Forelimb muscle (tissue), 1 donor: Measurements from ENCODE around the gene NPEPPS. TPM values are rescaled to one million over a fixed set of nuclear protein-coding genes. Genes with fewer than 3 reads are reported as not detected.
"Not testable (repeated sequence)": the region's sequence is repeated elsewhere in the genome, so short reads cannot be mapped to it uniquely, and the experiment has no call there.

Source experiments
- DNase-seq: peaks from one replicate; pipeline ENCODE4 v3.0.0-alpha.2; 2013; ENCODE audit warnings: low read depth
- polyA plus RNA-seq: library from polyadenylated mRNA; unstranded; fragments of 120-200 nt; gene quantifications from one replicate; pipeline ENCODE4 v1.2.1, GENCODE V29; 2013; ENCODE audit not compliant: insufficient read length

Gene NPEPPS, protein sequence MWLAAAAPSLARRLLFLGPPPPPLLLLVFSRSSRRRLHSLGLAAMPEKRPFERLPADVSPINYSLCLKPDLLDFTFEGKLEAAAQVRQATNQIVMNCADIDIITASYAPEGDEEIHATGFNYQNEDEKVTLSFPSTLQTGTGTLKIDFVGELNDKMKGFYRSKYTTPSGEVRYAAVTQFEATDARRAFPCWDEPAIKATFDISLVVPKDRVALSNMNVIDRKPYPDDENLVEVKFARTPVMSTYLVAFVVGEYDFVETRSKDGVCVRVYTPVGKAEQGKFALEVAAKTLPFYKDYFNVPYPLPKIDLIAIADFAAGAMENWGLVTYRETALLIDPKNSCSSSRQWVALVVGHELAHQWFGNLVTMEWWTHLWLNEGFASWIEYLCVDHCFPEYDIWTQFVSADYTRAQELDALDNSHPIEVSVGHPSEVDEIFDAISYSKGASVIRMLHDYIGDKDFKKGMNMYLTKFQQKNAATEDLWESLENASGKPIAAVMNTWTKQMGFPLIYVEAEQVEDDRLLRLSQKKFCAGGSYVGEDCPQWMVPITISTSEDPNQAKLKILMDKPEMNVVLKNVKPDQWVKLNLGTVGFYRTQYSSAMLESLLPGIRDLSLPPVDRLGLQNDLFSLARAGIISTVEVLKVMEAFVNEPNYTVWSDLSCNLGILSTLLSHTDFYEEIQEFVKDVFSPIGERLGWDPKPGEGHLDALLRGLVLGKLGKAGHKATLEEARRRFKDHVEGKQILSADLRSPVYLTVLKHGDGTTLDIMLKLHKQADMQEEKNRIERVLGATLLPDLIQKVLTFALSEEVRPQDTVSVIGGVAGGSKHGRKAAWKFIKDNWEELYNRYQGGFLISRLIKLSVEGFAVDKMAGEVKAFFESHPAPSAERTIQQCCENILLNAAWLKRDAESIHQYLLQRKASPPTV
- 140 TPM for polyA plus RNA-seq

DNA sequence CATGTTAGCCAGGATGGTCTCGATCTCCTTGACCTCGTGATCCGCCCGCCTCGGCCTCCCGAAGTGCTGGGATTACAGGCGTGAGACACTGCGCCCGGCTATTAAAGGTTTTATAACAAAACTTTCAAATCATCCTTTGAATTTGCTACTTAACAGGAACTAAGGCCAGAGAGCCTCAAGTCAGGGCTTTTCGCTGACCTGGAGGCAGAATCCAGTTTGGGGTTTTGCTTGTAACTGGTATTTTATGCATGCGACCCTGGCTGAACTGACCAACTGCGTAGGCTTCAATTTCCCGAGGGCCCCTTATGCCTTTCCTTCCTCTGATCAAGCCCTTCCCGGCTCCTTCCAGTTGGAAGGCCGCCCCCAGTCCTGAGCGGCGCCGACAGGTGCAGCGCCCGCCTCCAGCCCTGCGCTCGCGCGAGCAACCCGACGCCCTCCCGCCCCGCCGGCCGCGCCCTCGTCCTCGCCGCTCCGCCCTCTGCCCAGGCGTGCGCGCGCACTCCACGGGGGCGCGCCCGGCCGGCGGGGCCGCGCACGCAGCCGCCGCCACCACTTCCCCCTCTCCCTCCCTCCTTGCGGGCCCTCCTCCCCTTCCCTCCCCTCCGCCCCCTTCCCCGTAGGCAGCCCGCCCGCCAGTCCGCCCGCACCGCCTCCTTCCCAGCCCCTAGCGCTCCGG is at the start of gene NPEPPS:
NPEPPS (plus strand) TSS at position 552 of the 676 bp plus-strand sequence. CDS start 193 bp downstream, outside the sequence.
- peak; percentile 14 for DNase-seq

DNA sequence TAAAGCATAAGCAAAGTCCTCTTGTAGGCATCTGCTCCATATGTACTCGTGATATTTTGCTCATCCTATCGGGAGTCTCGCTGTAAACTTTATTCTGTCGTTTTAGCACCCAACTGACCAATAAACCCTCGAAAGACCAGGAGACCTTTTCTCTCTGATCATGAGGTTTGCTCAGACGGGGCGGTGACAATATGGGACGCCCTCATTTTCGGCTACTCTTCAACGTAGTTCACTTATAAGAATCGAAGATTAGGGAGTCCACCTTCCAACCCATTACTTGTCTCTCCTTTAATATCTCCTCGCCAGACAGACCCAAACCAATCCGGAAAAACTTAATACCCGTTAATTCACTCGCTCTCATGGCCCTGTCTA is 39.1 kb upstream of the NPEPPS start:
- DNase-seq: not testable (repeated sequence)

DNA sequence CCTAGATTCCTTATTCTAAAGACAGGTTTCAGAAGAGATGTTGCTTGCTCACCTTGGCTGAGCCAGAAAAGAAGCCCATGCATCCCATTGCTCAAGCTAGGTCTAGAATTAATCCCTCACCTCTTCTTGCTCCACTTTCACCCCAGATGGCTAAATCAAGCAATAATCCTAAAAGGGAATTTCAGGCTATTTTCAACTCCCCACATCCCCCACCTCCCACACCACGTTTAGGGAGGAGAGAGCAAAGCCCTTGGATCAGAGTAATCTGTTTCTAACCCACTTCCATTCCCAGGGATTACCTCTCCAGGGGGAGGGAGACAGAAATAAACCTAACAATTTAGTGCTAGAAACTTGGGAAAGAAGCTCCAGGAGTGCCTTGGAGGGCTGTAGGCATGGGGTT is 31.8 kb upstream of the NPEPPS start:
- DNase-seq: not testable (repeated sequence)

DNA sequence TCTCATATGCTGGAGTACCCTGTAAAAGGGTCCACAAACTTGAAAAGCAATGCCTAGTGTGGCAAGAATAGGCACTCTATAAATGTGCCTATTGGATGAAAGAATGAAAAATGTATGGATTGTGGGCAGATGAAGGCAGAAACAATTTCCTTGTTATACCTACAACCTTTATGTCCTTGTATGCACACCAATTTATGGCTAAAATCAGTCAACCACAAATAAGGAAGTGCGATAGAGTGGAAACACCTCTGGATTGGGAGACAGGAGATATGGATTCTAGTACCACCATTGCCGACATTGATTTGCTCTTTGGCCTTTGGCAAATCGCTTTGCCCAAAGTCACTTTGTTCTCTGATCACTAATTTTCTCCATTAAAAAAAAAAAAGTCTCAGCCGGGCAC is 31.4 kb upstream of the NPEPPS start:
- DNase-seq: not testable (repeated sequence)

DNA sequence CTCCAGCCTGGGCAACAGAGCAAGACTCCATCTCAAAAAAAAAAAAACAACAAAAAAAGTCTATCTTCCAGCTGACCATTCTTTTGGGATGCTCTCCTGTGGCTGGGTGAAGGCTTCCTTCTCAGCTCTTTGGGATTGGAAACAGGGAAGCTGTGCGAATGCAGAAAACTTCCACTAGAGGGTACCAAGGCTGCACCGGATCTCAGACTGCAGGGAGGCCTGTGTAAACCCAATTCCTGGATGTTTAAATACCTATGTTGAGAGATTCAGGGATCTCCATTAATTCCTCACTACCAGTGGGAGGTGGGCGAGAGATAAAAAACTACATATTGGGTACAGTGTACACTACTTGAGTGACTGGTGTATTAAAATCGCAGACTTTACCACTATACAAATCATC is 30.3 kb upstream of the NPEPPS start:
- DNase-seq: not testable (repeated sequence)

DNA sequence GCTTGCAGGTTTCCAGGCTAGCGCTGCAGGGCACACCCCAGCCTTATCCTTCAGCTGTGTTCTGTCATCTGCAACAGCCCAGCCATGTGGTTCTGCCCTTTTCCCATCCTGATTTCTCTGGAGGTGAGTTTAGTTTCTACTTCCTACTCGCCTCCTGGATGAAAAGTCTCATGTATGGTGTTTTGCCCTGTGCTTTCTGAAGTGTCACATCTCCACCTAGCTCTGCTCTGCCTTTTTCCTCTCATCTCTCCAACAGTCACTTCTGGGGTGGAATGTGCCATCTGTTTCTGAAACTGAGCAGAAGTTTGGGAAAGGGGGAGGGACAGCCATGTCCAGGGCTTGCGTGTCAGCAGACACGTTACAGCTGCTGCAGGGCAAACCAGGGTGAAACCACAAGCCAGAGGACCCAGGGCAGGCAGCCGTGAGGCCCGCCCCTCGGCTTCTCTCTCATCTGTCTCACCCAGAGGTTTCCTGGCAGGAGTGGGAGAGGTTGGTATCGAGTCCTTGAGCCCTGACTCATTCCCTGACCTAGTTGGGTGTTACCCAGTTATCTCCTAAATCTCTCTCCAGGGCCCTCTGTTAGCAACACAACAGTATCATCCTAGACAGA is 28.7 kb upstream of the NPEPPS start:
- not testable (repeated sequence) for DNase-seq

DNA sequence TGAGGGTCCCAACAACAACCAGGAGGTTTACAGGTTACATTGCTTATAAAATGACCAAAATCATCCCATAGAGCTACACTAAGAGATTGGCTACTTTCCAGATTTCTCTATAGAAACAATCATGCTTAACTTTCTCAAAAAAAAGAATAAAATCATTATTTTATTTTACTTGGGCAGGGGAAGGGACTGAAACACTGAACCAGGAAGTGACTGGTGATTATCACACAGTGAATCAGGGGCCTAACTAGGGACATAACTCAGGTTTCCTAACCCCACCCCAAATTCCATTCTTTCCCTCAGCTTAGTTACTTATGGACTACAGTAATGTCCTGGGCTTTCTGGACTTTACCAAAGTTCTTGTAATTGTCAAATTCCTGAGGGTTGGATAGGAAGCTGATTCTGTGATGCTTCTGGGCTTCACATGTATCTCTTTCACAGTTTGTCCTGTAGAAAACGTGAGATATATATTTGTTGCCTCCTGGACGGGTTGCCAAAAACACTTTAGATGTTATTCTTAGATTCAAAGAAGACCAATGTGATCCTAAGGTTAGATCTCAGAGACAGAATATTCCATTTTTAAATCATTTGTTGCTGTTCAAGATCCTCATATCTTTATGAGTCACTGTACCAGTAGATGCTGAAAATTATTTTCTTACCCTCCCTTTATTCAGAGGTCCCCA is 28.0 kb upstream of the NPEPPS start:
- not testable (repeated sequence) for DNase-seq

DNA sequence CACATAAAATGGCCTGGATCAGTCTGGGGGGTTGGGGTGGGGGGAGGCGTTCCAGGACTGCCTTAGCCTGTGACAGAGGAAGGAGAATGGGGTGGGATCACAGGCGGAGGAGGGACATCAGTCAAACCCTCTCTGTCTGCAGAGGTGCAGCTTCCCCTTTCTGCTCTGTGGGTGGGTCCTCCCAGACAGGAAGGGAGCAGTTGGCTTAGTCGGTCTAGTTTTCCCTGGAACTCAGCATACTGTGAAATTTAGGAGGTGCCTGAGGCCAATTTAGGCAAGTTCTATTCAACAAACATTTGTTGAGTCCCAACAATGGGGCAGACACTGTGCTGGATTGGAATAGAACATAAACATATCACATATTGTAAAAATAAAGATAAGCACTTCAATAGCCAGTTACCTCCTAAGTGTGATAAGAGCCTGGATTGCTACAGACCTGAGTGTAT is 19.2 kb upstream of the NPEPPS start:
- DNase-seq: not testable (repeated sequence)

DNA sequence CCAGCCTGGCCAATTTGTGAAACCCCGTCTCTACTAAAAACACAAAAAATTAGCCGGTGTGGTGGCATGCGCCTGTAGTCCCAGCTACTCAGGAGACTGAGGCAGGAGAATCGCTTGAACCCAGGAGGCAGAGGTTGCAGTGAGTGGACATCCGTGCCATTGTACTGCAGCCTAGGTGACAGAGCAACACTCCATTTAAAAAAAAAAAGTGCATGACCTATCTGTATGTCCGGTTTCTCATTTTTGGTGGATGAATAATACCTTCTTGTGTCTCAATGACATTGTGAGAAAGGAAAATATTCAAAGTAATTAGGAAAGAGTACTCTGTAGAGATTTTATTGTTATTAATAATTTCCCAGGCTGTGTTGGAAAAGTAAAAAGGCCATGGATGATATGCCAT is 17.6 kb upstream of the NPEPPS start:
- not testable (repeated sequence) for DNase-seq

DNA sequence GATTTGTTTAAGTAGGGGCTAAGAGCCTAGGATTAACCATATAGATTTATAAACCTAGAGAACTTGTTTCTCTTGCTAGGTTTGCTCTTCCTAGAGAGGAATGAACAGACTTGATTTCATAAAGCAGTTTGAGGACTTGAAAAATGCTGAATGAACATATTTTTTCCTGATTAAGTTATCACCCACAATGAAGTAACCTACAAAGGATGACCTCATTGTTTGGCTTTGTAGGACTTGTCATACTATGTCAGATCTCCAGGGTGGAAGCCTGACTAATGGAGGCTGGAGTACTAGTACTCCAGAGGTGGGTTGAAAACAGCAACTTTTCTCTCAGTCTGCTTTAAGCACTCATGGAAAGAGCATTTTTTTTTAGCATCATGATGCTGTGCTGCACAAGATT is 12.0 kb upstream of the NPEPPS start:
- DNase-seq: not testable (repeated sequence)

DNA sequence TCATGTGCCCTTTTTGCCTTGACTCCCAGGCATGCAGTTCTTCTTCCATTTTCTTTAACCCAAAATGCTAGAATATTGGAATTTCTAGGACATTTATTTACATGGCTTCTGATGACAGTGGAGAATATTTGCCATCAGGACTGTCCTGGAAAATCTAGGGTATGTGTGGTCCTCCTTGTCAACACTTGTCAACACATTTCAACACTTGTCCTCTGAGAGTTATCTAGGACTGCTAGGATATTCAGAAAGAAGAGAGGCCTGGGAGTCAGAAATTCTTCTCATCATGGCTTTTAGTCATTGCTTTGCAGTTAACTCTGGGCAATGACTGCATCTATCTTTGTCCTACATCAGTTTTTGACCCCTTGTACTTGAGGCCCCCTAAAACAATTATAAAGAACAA is 11.5 kb upstream of the NPEPPS start:
- not testable (repeated sequence) for DNase-seq

DNA sequence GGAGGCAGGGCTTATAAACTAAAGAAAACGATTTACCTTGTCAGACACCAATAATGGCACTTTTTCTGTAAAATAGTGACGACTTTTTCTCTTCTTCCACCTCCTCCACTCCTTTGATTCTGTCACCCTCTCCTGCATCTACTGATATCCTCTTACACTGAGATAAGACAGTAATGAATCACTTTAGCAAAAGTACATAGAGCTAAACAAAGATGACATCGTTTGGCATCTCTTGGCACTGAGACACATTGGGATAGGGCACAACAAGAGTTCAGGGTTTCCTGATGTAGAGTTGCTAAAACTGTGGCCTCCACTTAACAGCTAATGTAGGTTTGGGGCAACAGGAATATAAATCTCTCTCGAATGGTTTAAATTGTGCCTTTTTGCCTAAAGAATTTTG is 10.6 kb upstream of the NPEPPS start:
- DNase-seq: not testable (repeated sequence)

DNA sequence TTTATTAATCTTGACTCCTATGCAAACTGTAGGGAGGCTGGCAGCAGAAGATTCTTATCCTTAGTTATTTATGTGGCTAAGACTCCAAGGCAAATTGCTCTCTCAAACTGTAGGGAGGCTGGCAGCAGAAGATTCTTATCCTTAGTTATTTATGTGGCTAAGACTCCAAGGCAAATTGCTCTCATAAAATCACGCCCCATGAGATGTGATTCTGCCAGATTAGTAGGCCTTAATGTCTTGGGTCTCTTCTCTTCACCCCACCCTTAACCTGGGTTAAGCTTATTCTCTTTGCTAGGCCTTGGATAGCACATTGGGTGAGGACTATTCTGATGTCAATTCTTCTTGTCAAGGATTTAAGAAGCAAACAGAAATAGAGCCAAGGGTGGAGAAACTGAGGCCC is 9.5 kb upstream of the NPEPPS start:
- not testable (repeated sequence) for DNase-seq

DNA sequence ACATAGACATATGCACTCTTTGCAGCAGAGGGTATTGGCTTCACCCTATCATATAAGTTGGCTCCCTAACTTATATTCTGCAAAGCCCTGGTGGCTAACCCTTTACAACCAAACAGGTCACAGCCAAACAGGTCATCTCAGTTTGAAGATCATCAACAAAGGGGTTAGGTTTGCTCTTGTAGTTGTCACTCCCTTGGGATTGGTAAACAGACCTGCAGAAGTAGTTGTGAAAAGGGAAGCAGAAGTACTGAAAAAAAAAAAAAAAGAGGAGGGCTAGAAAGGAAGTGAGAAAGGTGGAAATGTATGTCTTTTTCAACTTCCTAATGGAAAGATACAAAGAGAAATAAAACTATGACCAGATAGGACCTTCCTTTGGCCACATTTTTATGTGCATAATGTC is 8.6 kb upstream of the NPEPPS start:
- DNase-seq: not testable (repeated sequence)

DNA sequence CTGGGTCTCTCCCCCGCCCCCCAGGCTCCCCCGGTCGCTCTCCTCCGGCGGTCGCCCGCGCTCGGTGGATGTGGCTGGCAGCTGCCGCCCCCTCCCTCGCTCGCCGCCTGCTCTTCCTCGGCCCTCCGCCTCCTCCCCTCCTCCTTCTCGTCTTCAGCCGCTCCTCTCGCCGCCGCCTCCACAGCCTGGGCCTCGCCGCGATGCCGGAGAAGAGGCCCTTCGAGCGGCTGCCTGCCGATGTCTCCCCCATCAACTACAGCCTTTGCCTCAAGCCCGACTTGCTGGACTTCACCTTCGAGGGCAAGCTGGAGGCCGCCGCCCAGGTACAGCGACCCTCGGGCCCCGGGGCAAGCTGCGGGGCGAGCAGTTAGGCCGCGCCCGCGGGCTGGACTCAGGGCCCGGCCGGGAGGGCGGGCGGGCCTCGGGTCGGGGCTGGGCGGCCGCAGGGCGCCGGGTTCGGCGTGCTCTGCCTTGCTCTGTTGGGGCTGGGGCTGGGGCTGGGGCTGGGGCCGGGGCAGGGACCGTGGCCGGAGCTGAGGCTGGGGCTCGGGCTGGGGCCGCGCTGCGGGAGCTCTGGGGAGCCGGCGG is 419 bp downstream of the NPEPPS start:
- not testable (repeated sequence) for DNase-seq

DNA sequence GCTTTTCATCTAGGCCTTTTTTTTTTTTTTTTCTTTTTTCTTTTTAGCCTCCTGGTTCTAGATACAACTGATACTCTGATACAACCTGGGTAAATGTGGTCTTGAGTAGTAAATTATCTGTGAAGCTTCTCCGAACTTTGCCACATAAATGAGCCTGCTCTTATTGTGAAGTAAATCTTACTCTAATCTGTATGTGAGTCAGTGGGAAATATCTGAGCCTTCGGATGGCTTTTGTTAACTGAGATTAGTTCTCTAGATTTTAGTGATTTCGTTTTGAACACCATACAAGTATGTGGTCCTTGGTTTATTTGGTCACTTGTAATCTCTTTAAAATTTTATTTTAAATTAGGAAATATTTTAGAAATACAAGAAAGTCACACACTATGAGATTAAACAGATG is 8.2 kb downstream of the NPEPPS start:
- DNase-seq: not testable (repeated sequence)

DNA sequence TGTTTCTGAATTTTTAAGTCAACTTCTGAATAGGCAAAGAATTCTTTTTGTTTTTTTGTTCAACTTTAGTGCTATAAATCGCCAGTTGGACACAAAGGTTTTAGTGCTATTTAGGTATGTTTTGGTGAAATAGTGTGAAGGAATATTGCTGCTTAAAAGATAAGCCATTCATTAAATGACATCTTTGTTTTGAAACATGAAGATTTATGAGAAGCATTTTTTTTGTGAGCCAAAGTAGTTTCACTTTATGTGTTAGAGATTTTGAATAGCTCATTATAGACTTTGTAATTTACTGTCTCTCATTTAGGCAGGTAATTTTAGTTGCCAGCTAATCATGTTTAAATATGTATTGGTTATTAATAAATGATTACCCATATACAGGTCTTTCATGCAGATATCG is 10.8 kb downstream of the NPEPPS start:
- DNase-seq: not testable (repeated sequence)

DNA sequence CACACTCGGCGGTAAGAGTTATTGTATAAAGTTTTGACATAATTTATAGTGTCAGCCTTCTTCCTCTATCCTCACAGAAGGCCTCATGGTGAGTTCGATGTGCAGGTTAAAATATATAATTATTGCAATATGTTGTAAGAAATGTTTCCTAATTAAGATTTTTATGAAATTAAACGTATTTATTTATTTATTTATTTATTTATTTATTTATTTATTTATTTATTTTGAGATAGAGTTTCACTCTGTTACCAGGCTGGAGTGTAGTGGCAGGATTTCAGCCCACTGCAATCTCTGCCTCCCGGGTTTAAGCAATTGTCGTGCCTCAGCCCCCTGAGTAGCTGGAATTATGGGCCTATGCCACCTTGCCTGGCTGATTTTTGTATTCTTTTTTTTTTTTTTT is 13.4 kb downstream of the NPEPPS start:
- DNase-seq: not testable (repeated sequence)

DNA sequence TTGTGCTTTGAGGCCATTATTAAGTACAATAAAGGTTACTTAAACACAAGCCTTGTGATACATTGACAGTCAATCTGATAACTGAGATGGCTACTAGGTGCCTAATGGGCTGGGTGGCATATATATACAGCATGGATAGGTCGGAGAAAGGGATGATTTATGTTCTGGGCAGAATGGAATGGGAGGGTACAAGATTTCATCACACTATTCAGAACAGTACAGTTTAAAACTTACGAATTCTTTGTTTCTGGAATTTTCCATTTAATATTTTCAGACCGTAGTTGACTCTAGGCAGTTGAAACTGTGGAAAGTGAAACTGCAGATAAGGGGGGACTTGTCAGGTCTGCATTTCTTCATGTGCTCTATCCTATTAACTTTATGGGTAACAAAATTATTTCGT is 23.8 kb downstream of the NPEPPS start:
- not testable (repeated sequence) for DNase-seq

DNA sequence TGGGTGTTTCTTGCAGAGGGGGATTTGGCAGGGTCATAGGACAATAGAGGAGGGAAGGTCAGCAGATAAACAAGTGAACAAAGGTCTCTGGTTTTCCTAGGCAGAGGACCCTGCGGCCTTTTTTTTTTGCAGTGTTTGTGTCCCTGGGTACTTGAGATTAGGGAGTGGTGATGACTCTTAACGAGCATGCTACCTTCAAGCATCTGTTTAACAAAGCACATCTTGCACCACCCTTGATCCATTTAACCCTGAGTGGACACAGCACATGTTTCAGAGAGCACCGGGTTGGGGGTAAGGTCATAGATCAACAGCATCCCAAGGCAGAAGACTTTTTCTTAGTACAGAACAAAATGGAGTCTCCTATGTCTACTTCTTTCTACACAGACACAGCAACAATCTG is 25.2 kb downstream of the NPEPPS start:
- DNase-seq: not testable (repeated sequence)
